Stimulated activated memory B cell treated with anti-CD40 and anti-IgM and Interleukin-4, amounts not matched to agents 10 μg/mL and 1 μg/mL and 100 μg/mL, for 72 hours (primary cell): ENCODE results near the gene HSDL1.
A peak's percentile ranks its signal among the peaks of the same experiment; 100 is the strongest.

Experiments used
- ATAC-seq: fragments of 150-1000 bp; cut with Tn5 transposase; 2 replicates; pipeline ENCODE4 v1.10.0; 2021
- H3K27ac Mint-ChIP-seq: one replicate; pipeline ENCODE4 v1.8.0; 2022; ENCODE audit warnings: mild to moderate bottlenecking, mixed read lengths
- H3K27me3 Mint-ChIP-seq: one replicate; pipeline ENCODE4 v1.8.0; 2022; ENCODE audit warnings: mixed read lengths
- H3K36me3 Mint-ChIP-seq: one replicate; pipeline ENCODE4 v1.8.0; 2022; ENCODE audit warnings: mixed read lengths
- H3K4me1 Mint-ChIP-seq: one replicate; pipeline ENCODE4 v1.8.0; 2022; ENCODE audit warnings: mixed read lengths
- H3K4me3 Mint-ChIP-seq: one replicate; pipeline ENCODE4 v1.8.0; 2022; ENCODE audit warnings: mild to moderate bottlenecking, moderate library complexity, mixed read lengths
- H3K9me3 Mint-ChIP-seq: one replicate; pipeline ENCODE4 v1.8.0; 2022; ENCODE audit warnings: mixed read lengths

HSDL1 gene

DNA sequence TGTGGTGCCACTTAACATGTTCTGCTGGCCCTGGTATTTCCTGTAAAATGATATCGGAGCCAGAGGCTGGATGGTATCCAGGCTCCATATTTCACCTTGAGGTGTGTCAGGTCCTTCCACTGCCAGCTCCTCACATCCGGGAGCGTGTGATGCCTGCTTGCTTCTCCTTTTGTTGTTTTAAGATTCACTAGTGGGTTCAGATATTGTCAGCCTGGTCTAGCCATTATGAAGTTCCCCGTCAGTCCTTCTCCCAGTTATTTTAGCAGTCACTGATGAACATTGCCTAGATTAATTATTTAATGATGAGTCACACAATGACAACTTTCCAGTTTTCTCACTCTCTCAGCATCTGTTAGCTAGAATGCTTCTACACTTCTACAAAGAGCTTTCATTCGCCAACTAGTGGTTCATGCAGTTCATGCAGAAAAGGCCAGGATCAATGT, 11.4 kb upstream of the HSDL1 start:
- H3K27me3 Mint-ChIP-seq, result peaks cover 53% of the 10 kb centered on the region
- no peaks in the 10 kb centered on the region for H3K36me3 Mint-ChIP-seq
- no peaks in the 10 kb centered on the region for H3K4me1 Mint-ChIP-seq
- no peaks in the 10 kb centered on the region for H3K9me3 Mint-ChIP-seq
- H3K4me3 Mint-ChIP-seq, result no peak overlapping the region
- H3K27ac Mint-ChIP-seq, result no peak overlapping the region
- no peak for ATAC-seq

DNA sequence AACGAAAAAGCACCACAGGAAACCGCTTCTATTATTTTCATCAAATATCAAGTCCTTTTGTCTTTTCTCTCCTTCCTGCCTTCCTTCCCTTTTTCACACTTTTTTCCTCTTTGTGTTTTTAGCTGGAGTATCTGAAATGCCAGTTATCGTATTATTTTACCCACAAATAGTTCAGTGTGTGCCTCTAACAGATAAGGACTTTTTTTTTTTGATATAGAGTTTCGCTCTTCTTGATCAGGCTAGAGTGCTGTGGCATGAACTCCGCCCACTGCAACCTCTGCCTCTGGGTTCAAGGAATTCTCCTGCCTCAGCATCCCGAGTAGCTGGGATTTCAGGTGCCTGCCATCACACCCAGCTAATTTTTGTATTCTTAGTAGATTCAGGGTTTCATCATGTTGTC, 10.8 kb upstream of the HSDL1 start:
- no peak for ATAC-seq
- H3K4me3 Mint-ChIP-seq, result no peak overlapping the region
- peaks cover 59% of the 10 kb centered on the region for H3K27me3 Mint-ChIP-seq
- H3K36me3 Mint-ChIP-seq, result no peaks in the 10 kb centered on the region
- no peak overlapping the region for H3K27ac Mint-ChIP-seq
- no peaks in the 10 kb centered on the region for H3K9me3 Mint-ChIP-seq
- H3K4me1 Mint-ChIP-seq, result no peaks in the 10 kb centered on the region

GRCh38 chr16:84155226-84155625, 10.2 kb upstream of the HSDL1 start:
- H3K27me3 Mint-ChIP-seq, result peaks cover 62% of the 10 kb centered on the region
- H3K4me3 Mint-ChIP-seq, result no peak overlapping the region
- ATAC-seq, result no peak
- H3K4me1 Mint-ChIP-seq, result no peaks in the 10 kb centered on the region
- H3K9me3 Mint-ChIP-seq, result no peaks in the 10 kb centered on the region
- no peak overlapping the region for H3K27ac Mint-ChIP-seq
- no peaks in the 10 kb centered on the region for H3K36me3 Mint-ChIP-seq

GRCh38 chr16:84153660-84154214, 8.8 kb upstream of the HSDL1 start:
- H3K4me1 Mint-ChIP-seq, result no peaks in the 10 kb centered on the region
- no peak overlapping the region for H3K4me3 Mint-ChIP-seq

GRCh38 chr16:84150926-84151325, 5.9 kb upstream of the HSDL1 start:
- peaks cover 38% of the 10 kb centered on the region for H3K27me3 Mint-ChIP-seq
- H3K27ac Mint-ChIP-seq, result no peak overlapping the region
- H3K9me3 Mint-ChIP-seq, result no peaks in the 10 kb centered on the region
- no peak overlapping the region for H3K4me3 Mint-ChIP-seq
- H3K36me3 Mint-ChIP-seq, result no peaks in the 10 kb centered on the region
- no peak for ATAC-seq
- H3K4me1 Mint-ChIP-seq, result no peaks in the 10 kb centered on the region

More at GRCh38 chr16:84153660-84154214, 8.8 kb upstream of the HSDL1 start:
- no peaks in the 10 kb centered on the region for H3K36me3 Mint-ChIP-seq
- peaks cover 65% of the 10 kb centered on the region for H3K27me3 Mint-ChIP-seq
- H3K9me3 Mint-ChIP-seq, result no peaks in the 10 kb centered on the region
- no peak for ATAC-seq
- no peak overlapping the region for H3K27ac Mint-ChIP-seq

GRCh38 chr16:84144209-84144858, 643 bp downstream of the HSDL1 start:
- Mint-ChIP-seq H3K9me3 (no peaks in the 10 kb centered on the region), H3K4me1 (peaks cover 21% of the 10 kb centered on the region), H3K27me3 (no peaks in the 10 kb centered on the region), H3K36me3 (peaks cover 6% of the 10 kb centered on the region), H3K27ac (peak overlapping the region; percentile 84), H3K4me3 (peak overlapping the region; percentile 87)
- ATAC-seq, result peak; percentile 59

DNA sequence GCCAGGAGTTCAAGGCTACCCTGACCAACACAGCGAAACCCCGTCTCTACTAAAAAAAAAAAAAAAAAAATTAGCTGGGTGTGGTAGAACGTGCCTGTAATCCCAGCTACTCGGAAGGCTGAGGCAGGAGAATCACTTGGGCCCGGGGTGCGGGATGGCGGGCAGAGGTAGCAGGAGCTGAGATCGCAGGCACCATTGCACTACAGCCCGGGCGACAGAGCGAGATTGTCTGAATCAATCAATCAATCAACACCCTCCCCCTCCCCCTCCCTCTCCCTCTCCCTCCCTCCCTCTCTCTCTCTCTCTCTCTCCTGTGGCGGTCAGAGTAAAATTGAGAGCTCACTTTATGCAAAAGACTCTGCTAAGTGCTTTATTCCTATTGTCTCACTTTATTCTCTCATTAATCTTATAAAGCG, 1.2 kb downstream of the HSDL1 start:
- H3K4me3 Mint-ChIP-seq, result peak overlapping the region; percentile 87
- H3K27me3 Mint-ChIP-seq, result no peaks in the 10 kb centered on the region
- H3K4me1 Mint-ChIP-seq, result peaks cover 26% of the 10 kb centered on the region
- ATAC-seq, result no peak
- H3K9me3 Mint-ChIP-seq, result no peaks in the 10 kb centered on the region
- H3K36me3 Mint-ChIP-seq, result peaks cover 12% of the 10 kb centered on the region
- peak overlapping the region; percentile 84 for H3K27ac Mint-ChIP-seq

DNA sequence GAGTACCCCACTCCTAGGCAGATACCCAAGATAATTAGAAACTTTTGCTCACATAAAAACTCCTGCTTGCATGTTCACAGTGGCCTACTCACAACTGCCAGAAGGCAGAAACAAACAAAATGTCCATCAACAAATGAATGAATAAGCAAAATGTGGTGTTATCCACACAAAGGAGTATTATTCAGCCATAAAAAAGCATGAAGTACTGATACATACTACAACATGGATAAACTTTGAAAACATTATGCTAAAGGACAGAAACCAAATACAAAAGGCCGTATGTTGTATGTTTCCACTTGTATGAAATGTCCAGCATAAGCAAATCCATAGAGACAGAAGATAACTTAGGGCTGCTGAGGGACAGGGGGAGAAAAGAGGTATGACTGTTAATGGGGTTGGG, 1.9 kb downstream of the HSDL1 start:
- Mint-ChIP-seq H3K27ac (no peak overlapping the region), H3K4me1 (peaks cover 28% of the 10 kb centered on the region), H3K9me3 (no peaks in the 10 kb centered on the region), H3K27me3 (no peaks in the 10 kb centered on the region), H3K4me3 (no peak overlapping the region), H3K36me3 (peaks cover 14% of the 10 kb centered on the region)
- no peak for ATAC-seq

DNA sequence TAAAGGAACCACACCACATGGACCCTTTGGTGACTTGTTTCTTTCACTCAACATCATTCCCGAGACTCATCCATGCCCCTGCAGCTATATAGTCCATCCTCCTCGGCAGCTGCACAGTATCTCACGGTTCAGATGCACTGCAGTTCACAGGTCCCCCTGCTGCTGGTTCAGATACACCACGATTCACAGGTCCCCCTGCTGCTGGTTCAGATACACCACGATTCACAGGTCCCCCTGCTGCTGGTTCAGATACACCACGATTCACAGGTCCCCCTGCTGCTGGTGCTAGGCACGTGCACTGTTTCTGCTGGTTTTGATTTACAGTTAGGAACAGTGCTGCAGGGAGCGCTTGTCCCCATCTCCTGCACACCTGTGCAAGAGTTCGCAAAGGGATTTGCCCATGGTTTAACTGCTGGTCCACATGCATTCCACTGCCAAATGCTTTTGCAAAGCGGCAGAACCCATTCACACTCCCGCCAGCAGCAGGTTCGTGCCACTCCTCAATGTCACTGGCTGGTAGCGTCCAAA, 3.8 kb downstream of the HSDL1 start:
- Mint-ChIP-seq H3K27ac (no peak overlapping the region), H3K27me3 (no peaks in the 10 kb centered on the region), H3K9me3 (no peaks in the 10 kb centered on the region), H3K4me3 (no peak overlapping the region), H3K4me1 (peaks cover 39% of the 10 kb centered on the region), H3K36me3 (peaks cover 16% of the 10 kb centered on the region)
- ATAC-seq, result no peak

- Mint-ChIP-seq H3K4me1 (peaks cover 48% of the 10 kb centered on the region), H3K27ac (no peak overlapping the region), H3K9me3 (no peaks in the 10 kb centered on the region), H3K27me3 (no peaks in the 10 kb centered on the region), H3K4me3 (no peak overlapping the region), H3K36me3 (peaks cover 26% of the 10 kb centered on the region)
- no peak for ATAC-seq
These were observed 5.2 kb downstream of the HSDL1 start for GRCh38 chr16:84139628-84140258.

DNA sequence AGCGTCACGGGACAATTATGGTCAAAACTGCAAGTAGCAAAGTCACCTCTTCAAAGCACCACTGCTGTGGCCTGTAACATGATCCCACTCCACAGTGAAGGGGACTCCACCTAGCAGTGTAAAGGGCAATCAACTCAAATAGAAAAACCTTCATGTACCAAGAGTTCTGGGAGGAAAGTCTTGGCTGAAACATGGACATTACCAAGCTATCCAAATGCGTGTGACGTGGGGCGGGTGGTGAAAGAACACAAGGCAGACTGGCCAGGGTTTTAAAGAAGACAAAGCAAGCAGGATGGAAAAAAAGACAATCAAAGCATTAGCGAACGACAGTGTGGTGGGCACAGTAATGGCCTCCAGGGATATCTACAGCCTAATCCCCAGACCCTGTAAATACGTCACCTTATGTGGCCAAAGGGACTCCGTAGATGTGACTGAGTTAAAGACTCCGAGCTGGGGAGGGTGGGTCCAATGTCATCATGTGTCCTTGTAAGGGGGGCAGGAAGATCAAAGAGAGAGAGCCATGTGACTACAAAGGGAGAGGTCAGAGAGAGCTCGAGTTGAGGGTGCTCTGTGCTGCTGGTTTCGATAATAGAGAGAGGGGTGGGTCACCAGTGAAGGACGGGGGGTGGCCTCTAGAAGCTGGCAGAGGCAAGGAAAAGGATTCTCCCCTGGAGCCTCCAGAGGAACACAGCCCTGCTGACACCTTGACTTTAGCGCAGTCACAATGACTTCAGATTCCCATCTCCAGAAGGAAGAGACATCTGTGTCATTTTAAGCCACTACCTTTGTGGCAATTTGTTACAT, 6.0 kb downstream of the HSDL1 start:
- no peak for ATAC-seq
- Mint-ChIP-seq H3K4me1 (peaks cover 44% of the 10 kb centered on the region), H3K9me3 (no peaks in the 10 kb centered on the region), H3K36me3 (peaks cover 26% of the 10 kb centered on the region), H3K27me3 (no peaks in the 10 kb centered on the region), H3K27ac (no peak overlapping the region), H3K4me3 (no peak overlapping the region)

- no peaks in the 10 kb centered on the region for H3K27me3 Mint-ChIP-seq
- H3K27ac Mint-ChIP-seq, result no peak overlapping the region
- no peaks in the 10 kb centered on the region for H3K9me3 Mint-ChIP-seq
- ATAC-seq, result no peak
- H3K36me3 Mint-ChIP-seq, result peaks cover 26% of the 10 kb centered on the region
- H3K4me1 Mint-ChIP-seq, result peaks cover 41% of the 10 kb centered on the region
- H3K4me3 Mint-ChIP-seq, result no peak overlapping the region
These were observed 6.5 kb downstream of the HSDL1 start for GRCh38 chr16:84138500-84138823.

- Mint-ChIP-seq H3K4me3 (no peak overlapping the region), H3K27me3 (no peaks in the 10 kb centered on the region), H3K4me1 (peaks cover 35% of the 10 kb centered on the region), H3K9me3 (no peaks in the 10 kb centered on the region), H3K36me3 (peaks cover 26% of the 10 kb centered on the region), H3K27ac (no peak overlapping the region)
- ATAC-seq, result no peak
These were observed 7.1 kb downstream of the HSDL1 start for GRCh38 chr16:84137769-84138357.

DNA sequence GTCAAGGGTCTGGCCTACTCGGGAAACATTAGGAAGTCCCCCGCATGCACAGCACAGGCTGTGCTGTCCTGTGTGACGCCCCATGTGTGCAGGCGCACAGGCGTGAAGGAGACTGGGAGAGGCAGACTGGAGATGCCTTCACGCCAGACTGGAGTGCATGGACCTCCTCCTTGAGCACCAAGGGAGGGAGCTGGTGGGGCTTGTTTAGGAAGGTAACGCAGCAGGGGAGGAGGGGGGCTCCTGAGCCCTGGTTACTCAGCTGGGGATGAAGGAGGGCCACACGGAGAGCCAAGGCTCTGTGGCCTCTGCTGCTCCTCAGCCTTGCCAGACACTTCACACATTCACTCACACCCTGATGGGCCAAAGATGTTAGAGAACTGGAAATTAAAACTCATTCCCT, 7.7 kb downstream of the HSDL1 start:
- Mint-ChIP-seq H3K9me3 (no peaks in the 10 kb centered on the region), H3K4me1 (peaks cover 35% of the 10 kb centered on the region), H3K36me3 (peaks cover 26% of the 10 kb centered on the region), H3K27me3 (no peaks in the 10 kb centered on the region), H3K4me3 (no peak overlapping the region), H3K27ac (peak overlapping the region; percentile 12)
- ATAC-seq, result no peak
